Lower leg skin (tissue), 4 donors: ENCODE data around the gene ITGA7. TPM values are rescaled to one million over a fixed set of nuclear protein-coding genes. Genes with fewer than 3 reads are reported as not detected.
A peak's percentile ranks its signal among the peaks of the same experiment; 100 is the strongest.

ENCODE experiments used
- DNase-seq, 2 donors: peaks; one replicate each; pipeline ENCODE4 v3.0.0-alpha.2; 2019; ENCODE audit warnings: low spot score in 2 of 2
- H3K4me3 ChIP-seq: fragments of 200-600 bp; sonication (generic); 2 replicates; pipeline ENCODE4 v1.5.1; 2017; ENCODE audit warnings: mild to moderate bottlenecking, low read depth; ENCODE audit not compliant: poor library complexity, severe bottlenecking
- CTCF ChIP-seq, 3 donors: fragments of 450-650 bp; IDR thresholded peaks; one replicate each; pipeline ENCODE4 v1.5.1; 2016; ENCODE audit warnings: antibody characterized with exemption in 3 of 3, mild to moderate bottlenecking in 3 of 3, moderate library complexity in 2 of 3
- POLR2A ChIP-seq, 2 donors: fragments of 450-650 bp; IDR thresholded peaks; one replicate each; pipeline ENCODE4 v1.6.1; 2016 to 2017; ENCODE audit warnings: antibody characterized with exemption in 2 of 2, mild to moderate bottlenecking in 1 of 2, moderate library complexity in 1 of 2
- WGBS, 2 donors: methylation state at CpG; one replicate each; pipeline ENCODE4 v1.1.5; 2018; 5-methylcytosine and 5-hydroxymethylcytosine counted together
- intact Hi-C: fragments of 100-400 bp; cut with DNase I; formaldehyde crosslinking; loops from one replicate; pipeline ENCODE4 v1.15.0; 2023; ENCODE audit warnings: low total_unique reads
- total RNA-seq, 4 donors: library from RNA; depleted of rRNA; stranded (reverse); fragments of >200 nt; gene quantifications; one replicate each; pipeline ENCODE4 v1.1.0, GENCODE V29; 2016

The ITGA7 gene
- total RNA-seq, 4 donors from 2014 or later, result 11.0 to 20.9 (median 12.8) TPM

- DNase-seq, result peak in 1 of 2 donors; percentile 93
- intact Hi-C loops, result no loop called here
- peak within 1 kb of the TSS; percentile 44 for H3K4me3 ChIP-seq
- no peak for TF ChIP-seq POLR2A (IDR thresholded peaks at IDR 0.05)
- WGBS, 2 donors, result 0 to 1% methylated on average over 17 of the region's 53 CpGs
Measured at GRCh38 chr12:55742719-55743405, 35.2 kb upstream of the ITGA7 start, which contains the start of gene GDF11. Gene GDF11, plus strand, starts transcription at chr12:55743122. Its CDS starts 195 bp downstream, at chr12:55743317.

DNA sequence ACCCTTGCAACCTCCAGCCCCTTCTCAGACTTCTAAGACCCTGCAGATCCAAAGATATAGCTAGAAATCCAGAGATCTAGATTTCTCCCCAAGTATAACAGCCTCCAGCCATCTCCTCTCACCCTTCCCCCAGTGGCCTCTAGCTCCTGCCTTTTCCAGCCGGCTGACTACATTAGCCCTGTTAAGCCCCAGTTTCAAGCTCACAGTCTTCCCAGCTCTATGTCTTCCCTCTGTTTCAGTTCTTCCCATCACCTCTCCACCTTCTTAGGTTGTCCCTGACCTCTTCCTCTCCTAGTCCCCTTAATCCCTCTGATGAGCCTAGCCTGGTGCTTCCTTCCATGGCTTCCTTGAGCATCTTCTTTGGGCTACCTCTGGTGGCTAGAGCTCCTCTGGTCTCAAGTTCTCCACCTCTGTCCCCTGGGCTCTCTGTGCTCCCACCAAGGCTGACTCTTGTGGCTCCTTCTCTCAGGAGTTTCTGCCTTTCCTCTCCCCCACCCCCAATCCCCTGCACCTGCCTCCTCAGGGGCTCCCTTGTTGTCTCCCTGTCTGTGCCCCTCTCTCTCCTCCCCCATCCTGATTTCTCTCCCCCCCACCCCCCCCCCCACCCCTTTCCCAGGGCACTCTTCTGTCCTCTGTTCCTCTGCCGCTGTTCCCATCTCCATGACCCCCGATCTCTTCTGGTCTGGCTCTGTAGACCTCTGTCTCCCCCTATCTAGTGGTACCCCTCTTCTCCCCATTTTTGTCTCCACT lies 34.4 kb upstream of the ITGA7 start:
- DNase-seq, result peak in 1 of 2 donors; percentile 49
- intact Hi-C loops, result no loop called here
- TF ChIP-seq POLR2A (IDR thresholded peaks at IDR 0.05) (no peak), CTCF (IDR thresholded peaks at IDR 0.05) (no peak)
- 26 to 32% methylated on average over 3 of the region's 3 CpGs for WGBS, 2 donors
- no peak overlapping the region for H3K4me3 ChIP-seq

- TF ChIP-seq CTCF (IDR thresholded peaks at IDR 0.05) (no peak), POLR2A (IDR thresholded peaks at IDR 0.05) (no peak)
- DNase-seq, result no peak
- no peak overlapping the region for H3K4me3 ChIP-seq
- 61 to 78% methylated on average over 2 of the region's 2 CpGs for WGBS, 2 donors
- intact Hi-C loops, result loop anchor here (5.0 kb wide), 1 partner anchor 203 kb away; no protein-coding TSS in a partner anchor
Measured at GRCh38 chr12:55739025-55739378, 31.3 kb upstream of the ITGA7 start.

- peak; percentile 90 to 94 for DNase-seq
- no peak for TF ChIP-seq POLR2A (IDR thresholded peaks at IDR 0.05)
- TF ChIP-seq CTCF (IDR thresholded peaks at IDR 0.05), result peak in 1 of 3 donors; percentile 86
- H3K4me3 ChIP-seq, result peak overlapping the region; percentile 19
- intact Hi-C loops, result loop anchor here (5.0 kb wide), 1 partner anchor 204 kb away; no protein-coding TSS in a partner anchor
- WGBS, 2 donors, result 2 to 3% methylated on average over 14 of the region's 14 CpGs
Measured at GRCh38 chr12:55738123-55739024, 30.7 kb upstream of the ITGA7 start.

DNA sequence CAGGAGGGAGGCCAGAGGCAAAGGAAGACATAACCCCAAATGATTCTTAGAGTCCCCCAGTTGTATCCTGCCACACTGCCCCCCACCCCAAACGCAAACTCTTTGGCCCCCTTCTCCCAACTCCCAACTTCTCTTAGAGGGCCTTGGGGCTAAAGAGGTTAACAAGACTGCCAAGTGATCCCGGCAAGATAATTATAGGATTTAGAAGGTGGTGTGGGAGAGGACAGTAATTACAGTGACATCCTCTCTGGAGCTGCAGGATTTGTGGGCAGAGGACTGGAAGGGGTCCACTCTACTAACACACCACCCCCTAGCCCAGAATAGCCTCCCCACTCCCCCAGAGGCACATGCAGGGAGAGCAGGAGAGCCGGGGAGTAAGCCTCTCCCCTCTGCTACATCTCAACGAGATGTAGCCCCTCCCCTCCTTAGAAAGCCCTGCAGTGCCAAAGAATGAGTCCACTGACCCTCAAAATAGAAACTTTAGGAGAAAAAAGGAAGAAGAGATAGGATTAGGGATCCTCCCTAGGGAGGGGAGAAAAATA lies 29.9 kb upstream of the ITGA7 start:
- H3K4me3 ChIP-seq, result no peak overlapping the region
- intact Hi-C loops, result loop anchor here (5.0 kb wide), 1 partner anchor 205 kb away; no protein-coding TSS in a partner anchor
- peak in 1 of 2 donors; percentile 70 for DNase-seq
- no peak for TF ChIP-seq CTCF (IDR thresholded peaks at IDR 0.05)
- 6 to 20% methylated on average over 4 of the region's 4 CpGs for WGBS, 2 donors
